PC-3 (cell line): Measurements from ENCODE around the gene P2RY2. TPM values are rescaled to one million over a fixed set of nuclear protein-coding genes. Genes with fewer than 3 reads are reported as not detected.

Source experiments
- ATAC-seq: fragments of 200-7000 bp; cut with Tn5 transposase; 2 replicates; pipeline ENCODE4 v1.9.1; 2020; ENCODE audit warnings: mild to moderate bottlenecking, moderate library complexity
- BruUV-seq: library from RNA; stranded (reverse); fragments of 400-500 nt; replicated peaks from 2 replicates; lab custom pipeline; 2021; lab: Mats Ljungman, UMichigan
- CTCF ChIA-PET: fragments of 300-600 bp; sonication (Branson Sonifier 250); formaldehyde crosslinking; loops from one replicate; lab custom pipeline; 2022; ENCODE audit warnings: antibody characterized with exemption; lab: Charles Lee
- POLR2A ChIA-PET: fragments of 300-600 bp; sonication (Branson Sonifier 250); formaldehyde crosslinking; loops from one replicate; lab custom pipeline; 2022; ENCODE audit warnings: antibody characterized with exemption; ENCODE audit not compliant: unreplicated experiment; lab: Charles Lee
- DNase-seq: peaks from one replicate; pipeline ENCODE4 v3.0.0-alpha.2; 2015
- H2AFZ ChIP-seq: fragments of 300-600 bp; sonication (generic); 2 replicates; pipeline ENCODE4 v1.6.0; 2016; ENCODE audit warnings: antibody characterized with exemption, low read length
- H3F3A ChIP-seq: fragments of 300-600 bp; sonication (generic); one replicate; pipeline ENCODE4 v1.6.0; 2017; ENCODE audit warnings: antibody characterized with exemption, low read length, control low read depth, mild to moderate bottlenecking; ENCODE audit not compliant: unreplicated experiment
- H3K27ac ChIP-seq: fragments of 300-600 bp; sonication (generic); 2 replicates; pipeline ENCODE4 v1.5.1; 2016; ENCODE audit warnings: mild to moderate bottlenecking, low read length
- H3K27me3 ChIP-seq: fragments of 300-600 bp; sonication (generic); 2 replicates; pipeline ENCODE4 v1.6.1; 2016; ENCODE audit warnings: low read length, mixed read lengths
- H3K36me3 ChIP-seq: fragments of 300-600 bp; sonication (generic); 2 replicates; pipeline ENCODE4 v1.6.1; 2016; ENCODE audit warnings: low read depth, mixed run types, low read length, mixed read lengths
- H3K4me1 ChIP-seq: fragments of 300-600 bp; sonication (generic); 2 replicates; pipeline ENCODE4 v1.5.1; 2016; ENCODE audit warnings: low read length; ENCODE audit not compliant: insufficient read depth
- H3K4me2 ChIP-seq: fragments of 300-600 bp; sonication (generic); 2 replicates; pipeline ENCODE4 v1.6.0; 2016; ENCODE audit warnings: low read length
- H3K4me3 ChIP-seq: fragments of 300-600 bp; sonication (generic); 2 replicates; pipeline ENCODE4 v1.5.1; 2016; ENCODE audit warnings: mild to moderate bottlenecking, low read length, mixed read lengths
- H3K79me2 ChIP-seq: fragments of 300-600 bp; sonication (generic); 2 replicates; pipeline ENCODE4 v1.6.1; 2017; ENCODE audit warnings: low read length, mixed read lengths
- H3K9ac ChIP-seq: fragments of 300-600 bp; sonication (generic); 2 replicates; pipeline ENCODE4 v1.6.0; 2016; ENCODE audit warnings: mild to moderate bottlenecking, low read length
- H3K9me2 ChIP-seq: fragments of 300-600 bp; sonication (generic); replicated peaks from 2 replicates; pipeline ENCODE4 v1.6.1; 2016; ENCODE audit warnings: mixed run types, low read length, mixed read lengths
- H3K9me3 ChIP-seq: fragments of 300-600 bp; sonication (generic); 2 replicates; pipeline ENCODE4 v1.6.1; 2016; ENCODE audit warnings: low read length, mixed read lengths
- H4K20me1 ChIP-seq: fragments of 300-600 bp; sonication (generic); 2 replicates; pipeline ENCODE4 v1.6.1; 2016; ENCODE audit warnings: low read length, mixed read lengths
- CTCF ChIP-seq: fragments of 300-600 bp; sonication (generic); conservative IDR thresholded peaks from 2 replicates; pipeline ENCODE4 v1.5.1; 2017; ENCODE audit warnings: antibody characterized with exemption, low read depth, mild to moderate bottlenecking, low read length
- EZH2 ChIP-seq: fragments of 300-600 bp; sonication (generic); IDR thresholded peaks from one replicate; pipeline ENCODE4 v1.6.1; 2017; ENCODE audit warnings: antibody characterized with exemption, mild to moderate bottlenecking, low read length; ENCODE audit not compliant: unreplicated experiment
- EZH2phosphoT487 ChIP-seq: fragments of 300-600 bp; sonication (generic); IDR thresholded peaks from 2 replicates; pipeline ENCODE4 v1.6.1; 2018; ENCODE audit warnings: mild to moderate bottlenecking, antibody characterized with exemption, low read length, borderline replicate concordance
- intact Hi-C: fragments of 100-400 bp; cut with micrococcal nuclease; formaldehyde crosslinking; loops from 2 replicates; pipeline ENCODE4 v1.9.0; 2023
- total RNA-seq: library from RNA; depleted of rRNA; stranded (reverse); fragments of >200 nt; gene quantifications from 2 replicates; pipeline ENCODE4 v1.2.3, GENCODE V29; 2014

Gene P2RY2
- total RNA-seq, 1 experiment from 2014 or later: 54.8 TPM

DNA sequence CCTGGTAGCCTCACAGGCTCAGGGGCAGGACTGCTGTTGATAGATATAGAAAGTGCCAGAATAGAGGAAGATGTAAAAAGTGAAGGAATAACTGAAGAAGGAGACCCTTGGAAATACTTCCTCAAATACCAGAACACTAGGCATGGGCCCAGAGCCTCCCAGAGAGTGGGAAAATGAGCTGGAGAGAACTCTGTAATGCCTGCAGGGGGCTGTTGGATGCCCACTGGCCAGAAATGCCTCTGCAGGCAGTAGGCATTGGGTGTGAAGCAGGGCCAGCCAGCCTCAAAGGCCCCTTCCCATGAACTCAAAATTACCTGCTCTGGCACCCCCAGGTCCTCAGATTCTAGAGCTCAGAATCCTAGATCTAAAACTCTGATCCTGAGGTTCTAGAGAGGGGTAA, 15.1 kb downstream of the P2RY2 start:
- DNase-seq (no peak), ATAC-seq (no peak)
- H3F3A ChIP-seq: no peaks in the 10 kb centered on the region
- no TSS peak for BruUV-seq
- ChIA-PET CTCF (no interaction called here), POLR2A (interaction anchor here (0.7 kb wide), 1 partner anchor 26 kb away, joined by 3 read pairs; no protein-coding TSS in a partner anchor)
- H3K27me3 ChIP-seq: no peaks in the 10 kb centered on the region
- H3K9me2 ChIP-seq: no peaks in the 10 kb centered on the region
- no peak overlapping the region for H3K27ac ChIP-seq
- peaks cover 32% of the 10 kb centered on the region for H3K4me1 ChIP-seq
- no peak overlapping the region for H2AFZ ChIP-seq
- peaks cover 59% of the 10 kb centered on the region for H3K36me3 ChIP-seq
- H4K20me1 ChIP-seq: no peaks in the 10 kb centered on the region
- H3K9me3 ChIP-seq: no peaks in the 10 kb centered on the region
- TF ChIP-seq EZH2phosphoT487: no peak
- TF ChIP-seq CTCF: no peak
- no peak for TF ChIP-seq EZH2
- H3K79me2 ChIP-seq: peaks cover 24% of the 10 kb centered on the region
- H3K9ac ChIP-seq: no peak overlapping the region
- H3K4me3 ChIP-seq: no peak overlapping the region
- intact Hi-C loops: no loop called here
- H3K4me2 ChIP-seq: no peak overlapping the region

GRCh38 chr11:73233692-73234470, 15.8 kb downstream of the P2RY2 start:
- Histone ChIP-seq H3K4me1 (peaks cover 30% of the 10 kb centered on the region), H4K20me1 (no peaks in the 10 kb centered on the region), H3K79me2 (peaks cover 17% of the 10 kb centered on the region; the same call in 1 of the 2 replicates), H3K4me2 (no peak overlapping the region), H3K4me3 (no peak overlapping the region), H2AFZ (no peak overlapping the region), H3F3A (no peaks in the 10 kb centered on the region), H3K9me3 (no peaks in the 10 kb centered on the region), H3K9me2 (no peaks in the 10 kb centered on the region), H3K36me3 (peaks cover 56% of the 10 kb centered on the region), H3K9ac (no peak overlapping the region), H3K27ac (no peak overlapping the region), H3K27me3 (no peaks in the 10 kb centered on the region)
- CTCF ChIA-PET: no interaction called here
- intact Hi-C loops: no loop called here
- no peak for ATAC-seq
- no peak for TF ChIP-seq EZH2phosphoT487
- no peak for TF ChIP-seq EZH2
- no peak for TF ChIP-seq CTCF
- POLR2A ChIA-PET: interaction anchor here (0.7 kb wide), 1 partner anchor 27 kb away, joined by 3 read pairs; no protein-coding TSS in a partner anchor
- no peak for DNase-seq
- no TSS peak for BruUV-seq
